ENCODE results near the gene SKA3. TPM values are rescaled to one million over a fixed set of nuclear protein-coding genes. Genes with fewer than 3 reads are reported as not detected.
"Not testable (repeated sequence)": the region's sequence is repeated elsewhere in the genome, so short reads cannot be mapped to it uniquely, and the experiment has no call there.

SKA3 gene
- total RNA-seq = 10 to 100 TPM; 32.8 to 33.8 TPM

- Mint-ChIP-seq H3K9me3 (no peaks in the 10 kb centered on the region), H3K27me3 (ENCODE audit: low read depth) (no peaks in the 10 kb centered on the region), H3K27ac (peak within 1 kb of the TSS; percentile 97), H3K4me1 (ENCODE audit: low read depth) (peaks cover 24% of the 10 kb centered on the region), H3K4me3 (peak within 1 kb of the TSS; percentile 99), H3K36me3 (ENCODE audit: low read depth) (peaks cover 29% of the 10 kb centered on the region)
- DNase-seq = peak; percentile 92
- CTCF ChIA-PET = interaction anchor here (0.6 to 2.2 kb wide), 9 partner anchors 10 to 301 kb away, joined by 3 to 10 read pairs (median 4); no protein-coding TSS in a partner anchor
- intact Hi-C loops (cut with micrococcal nuclease) = loop anchor here (1.0 to 5.0 kb wide), 12 partner anchors 122 to 1314 kb away; partner anchors contain the start of genes EEF1AKMT1, FGF9, IFT88 and IL17D
Observed at GRCh38 chr13:21176215-21176981, at the start of gene SKA3, which contains the start of gene MRPL57. Gene SKA3 (minus strand): TSS chr13:21176552. CDS start chr13:21176477, 75 bp downstream. Gene MRPL57 (plus strand): TSS chr13:21176658. CDS start chr13:21176917, 259 bp downstream.

- Mint-ChIP-seq H3K36me3 (ENCODE audit: low read depth) (no peaks in the 10 kb centered on the region), H3K4me3 (no peak overlapping the region), H3K9me3 (peaks cover 8% of the 10 kb centered on the region), H3K27ac (no peak overlapping the region), H3K4me1 (ENCODE audit: low read depth) (no peaks in the 10 kb centered on the region), H3K27me3 (ENCODE audit: low read depth) (peaks cover 5% of the 10 kb centered on the region)
- intact Hi-C loops (cut with micrococcal nuclease) = no loop called here
- CTCF ChIA-PET = no interaction called here
- DNase-seq = no peak
Observed at GRCh38 chr13:21225082-21225481, 48.7 kb upstream of the SKA3 start.

- Mint-ChIP-seq H3K36me3 (ENCODE audit: low read depth) (no peaks in the 10 kb centered on the region), H3K4me3 (no peak overlapping the region), H3K9me3 (peaks cover 8% of the 10 kb centered on the region), H3K27me3 (ENCODE audit: low read depth) (peaks cover 5% of the 10 kb centered on the region), H3K4me1 (ENCODE audit: low read depth) (peaks cover 15% of the 10 kb centered on the region), H3K27ac (no peak overlapping the region)
- no peak for DNase-seq
- CTCF ChIA-PET = no interaction called here
- intact Hi-C loops (cut with micrococcal nuclease) = no loop called here
Observed at GRCh38 chr13:21221268-21221667, 44.9 kb upstream of the SKA3 start.

GRCh38 chr13:21219716-21220115 is 43.4 kb upstream of the SKA3 start:
- not testable (repeated sequence) for H3K4me3 Mint-ChIP-seq; H3K36me3 Mint-ChIP-seq (ENCODE audit: low read depth); H3K27ac Mint-ChIP-seq

GRCh38 chr13:21219036-21219381 is 42.7 kb upstream of the SKA3 start:
- no peaks in the 10 kb centered on the region for H3K36me3 Mint-ChIP-seq (ENCODE audit: low read depth)

More at GRCh38 chr13:21219716-21220115, 43.4 kb upstream of the SKA3 start:
- H3K9me3 Mint-ChIP-seq; H3K27me3 Mint-ChIP-seq (ENCODE audit: low read depth); intact Hi-C loops (cut with micrococcal nuclease); DNase-seq: not testable (repeated sequence)
- CTCF ChIA-PET = interaction anchor here (1.3 kb wide), 1 partner anchor 13 kb away, joined by 8 read pairs; no protein-coding TSS in a partner anchor
- peaks cover 15% of the 10 kb centered on the region for H3K4me1 Mint-ChIP-seq (ENCODE audit: low read depth)

DNA sequence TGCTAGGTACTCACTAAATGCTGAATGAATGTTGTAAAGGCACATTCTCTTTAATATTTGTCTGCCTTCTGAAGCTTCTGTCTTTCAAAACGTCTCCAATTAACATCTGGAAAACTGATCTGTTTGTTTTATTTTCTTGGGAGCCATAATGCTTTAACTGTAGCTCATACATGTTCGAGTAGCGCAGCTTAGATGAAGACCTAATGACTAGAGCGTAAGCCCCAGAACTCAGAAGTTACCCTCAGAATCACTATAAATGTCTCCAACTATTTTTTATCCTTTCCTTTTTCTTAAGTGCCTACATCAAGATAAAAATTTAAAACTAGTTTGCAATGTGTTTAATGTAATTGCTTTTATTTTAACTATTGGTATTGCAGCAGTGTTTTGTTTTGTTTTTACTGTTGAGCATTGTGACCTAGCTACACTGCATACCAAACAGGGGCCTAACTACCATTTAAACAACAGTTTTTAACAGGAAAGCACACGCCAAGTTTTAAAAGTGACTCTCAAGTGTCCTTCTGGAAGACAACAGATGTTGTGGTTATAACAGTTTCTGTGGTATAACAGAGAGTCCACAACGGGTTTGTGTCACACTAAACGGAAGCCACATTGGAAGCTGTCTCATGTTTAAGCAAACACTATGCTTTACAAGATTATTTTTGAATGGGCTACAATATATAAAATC is 42.1 kb upstream of the SKA3 start:
- Mint-ChIP-seq H3K9me3 (peaks cover 8% of the 10 kb centered on the region), H3K27ac (no peak overlapping the region), H3K36me3 (ENCODE audit: low read depth) (no peaks in the 10 kb centered on the region), H3K4me1 (ENCODE audit: low read depth) (peaks cover 15% of the 10 kb centered on the region), H3K27me3 (ENCODE audit: low read depth) (peaks cover 9% of the 10 kb centered on the region), H3K4me3 (no peak overlapping the region)
- intact Hi-C loops (cut with micrococcal nuclease) = no loop called here
- peak; percentile 25 for DNase-seq
- CTCF ChIA-PET = interaction anchor here (0.9 to 1.3 kb wide), 2 partner anchors 14 to 455 kb away, joined by 3 to 8 read pairs; no protein-coding TSS in a partner anchor

More at GRCh38 chr13:21219036-21219381, 42.7 kb upstream of the SKA3 start:
- no peak overlapping the region for H3K27ac Mint-ChIP-seq
- DNase-seq = peak; percentile 18
- H3K27me3 Mint-ChIP-seq (ENCODE audit: low read depth) = peaks cover 5% of the 10 kb centered on the region
- intact Hi-C loops (cut with micrococcal nuclease) = no loop called here
- CTCF ChIA-PET = interaction anchor here (0.9 to 1.3 kb wide), 2 partner anchors 13 to 454 kb away, joined by 3 to 8 read pairs; no protein-coding TSS in a partner anchor
- H3K9me3 Mint-ChIP-seq = peaks cover 8% of the 10 kb centered on the region
- H3K4me3 Mint-ChIP-seq = no peak overlapping the region
- H3K4me1 Mint-ChIP-seq (ENCODE audit: low read depth) = peaks cover 15% of the 10 kb centered on the region

DNA sequence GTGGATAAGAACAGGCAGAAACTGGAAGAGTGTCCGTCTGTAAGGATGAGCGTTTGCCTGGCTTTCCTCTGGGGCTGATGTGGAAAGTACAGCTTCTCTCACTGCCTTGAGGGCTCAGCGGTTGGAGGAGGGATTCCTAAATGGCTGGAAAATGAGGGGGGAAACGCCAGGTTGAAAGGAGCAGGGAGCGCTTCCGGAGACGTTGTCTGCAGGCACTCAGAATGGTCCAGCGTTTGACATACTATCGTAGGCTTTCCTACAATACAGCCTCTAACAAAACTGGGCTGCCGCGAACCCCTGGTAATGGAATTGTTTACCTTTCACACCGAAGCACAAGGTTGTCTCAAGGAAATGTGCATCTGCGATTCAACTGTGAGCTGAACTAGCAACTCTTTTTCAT is 40.0 kb upstream of the SKA3 start:
- H3K36me3 Mint-ChIP-seq (ENCODE audit: low read depth) = no peaks in the 10 kb centered on the region
- intact Hi-C loops (cut with micrococcal nuclease) = no loop called here
- DNase-seq = no peak
- CTCF ChIA-PET = interaction anchor here (0.8 kb wide), 1 partner anchor 11 kb away, joined by 3 read pairs; no protein-coding TSS in a partner anchor
- no peak overlapping the region for H3K4me3 Mint-ChIP-seq
- H3K4me1 Mint-ChIP-seq (ENCODE audit: low read depth) = peaks cover 15% of the 10 kb centered on the region
- peaks cover 19% of the 10 kb centered on the region for H3K27me3 Mint-ChIP-seq (ENCODE audit: low read depth)
- H3K9me3 Mint-ChIP-seq = peaks cover 16% of the 10 kb centered on the region
- H3K27ac Mint-ChIP-seq = no peak overlapping the region

GRCh38 chr13:21215419-21215818 is 39.1 kb upstream of the SKA3 start:
- peaks cover 20% of the 10 kb centered on the region for H3K27me3 Mint-ChIP-seq (ENCODE audit: low read depth)
- H3K9me3 Mint-ChIP-seq = peaks cover 12% of the 10 kb centered on the region
- H3K4me1 Mint-ChIP-seq (ENCODE audit: low read depth) = peaks cover 15% of the 10 kb centered on the region
- H3K4me3 Mint-ChIP-seq; DNase-seq; CTCF ChIA-PET; intact Hi-C loops (cut with micrococcal nuclease); H3K27ac Mint-ChIP-seq; H3K36me3 Mint-ChIP-seq (ENCODE audit: low read depth): not testable (repeated sequence)

- no peak overlapping the region for H3K27ac Mint-ChIP-seq
- peaks cover 12% of the 10 kb centered on the region for H3K9me3 Mint-ChIP-seq
- peaks cover 20% of the 10 kb centered on the region for H3K27me3 Mint-ChIP-seq (ENCODE audit: low read depth)
- no peaks in the 10 kb centered on the region for H3K36me3 Mint-ChIP-seq (ENCODE audit: low read depth)
- no peaks in the 10 kb centered on the region for H3K4me1 Mint-ChIP-seq (ENCODE audit: low read depth)
- CTCF ChIA-PET = no interaction called here
- intact Hi-C loops (cut with micrococcal nuclease) = no loop called here
- DNase-seq = no peak
- no peak overlapping the region for H3K4me3 Mint-ChIP-seq
Observed at GRCh38 chr13:21212138-21212775, 35.9 kb upstream of the SKA3 start.

DNA sequence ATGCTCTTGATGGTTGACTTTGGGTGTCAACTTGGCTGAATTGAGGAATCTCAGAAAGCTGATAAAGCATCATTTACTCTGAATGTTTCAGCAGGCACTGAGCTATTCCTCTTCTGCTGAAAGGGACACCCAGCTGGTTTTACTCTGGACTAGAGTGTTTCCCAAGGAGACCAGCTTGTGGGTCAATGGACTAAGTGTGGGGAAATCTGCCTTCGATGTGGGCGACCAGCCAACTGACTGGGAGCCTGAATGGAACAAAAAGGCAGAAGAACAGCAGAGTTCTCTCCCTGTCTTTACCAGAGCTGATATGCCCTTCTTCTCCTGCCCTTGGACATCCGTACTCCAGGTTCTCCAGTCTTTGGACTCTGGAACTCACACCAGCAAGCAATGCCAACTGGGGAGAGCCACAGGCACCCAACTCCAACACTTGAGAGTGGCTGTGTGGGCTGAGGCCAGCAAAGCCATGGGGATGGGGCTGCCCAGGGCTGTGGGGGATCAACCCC is 32.4 kb upstream of the SKA3 start:
- Mint-ChIP-seq H3K4me1 (ENCODE audit: low read depth) (no peaks in the 10 kb centered on the region), H3K27me3 (ENCODE audit: low read depth) (peaks cover 17% of the 10 kb centered on the region), H3K36me3 (ENCODE audit: low read depth) (no peaks in the 10 kb centered on the region), H3K4me3 (no peak overlapping the region), H3K9me3 (peaks cover 12% of the 10 kb centered on the region), H3K27ac (no peak overlapping the region)
- intact Hi-C loops (cut with micrococcal nuclease) = no loop called here
- no peak for DNase-seq
- CTCF ChIA-PET = no interaction called here

DNA sequence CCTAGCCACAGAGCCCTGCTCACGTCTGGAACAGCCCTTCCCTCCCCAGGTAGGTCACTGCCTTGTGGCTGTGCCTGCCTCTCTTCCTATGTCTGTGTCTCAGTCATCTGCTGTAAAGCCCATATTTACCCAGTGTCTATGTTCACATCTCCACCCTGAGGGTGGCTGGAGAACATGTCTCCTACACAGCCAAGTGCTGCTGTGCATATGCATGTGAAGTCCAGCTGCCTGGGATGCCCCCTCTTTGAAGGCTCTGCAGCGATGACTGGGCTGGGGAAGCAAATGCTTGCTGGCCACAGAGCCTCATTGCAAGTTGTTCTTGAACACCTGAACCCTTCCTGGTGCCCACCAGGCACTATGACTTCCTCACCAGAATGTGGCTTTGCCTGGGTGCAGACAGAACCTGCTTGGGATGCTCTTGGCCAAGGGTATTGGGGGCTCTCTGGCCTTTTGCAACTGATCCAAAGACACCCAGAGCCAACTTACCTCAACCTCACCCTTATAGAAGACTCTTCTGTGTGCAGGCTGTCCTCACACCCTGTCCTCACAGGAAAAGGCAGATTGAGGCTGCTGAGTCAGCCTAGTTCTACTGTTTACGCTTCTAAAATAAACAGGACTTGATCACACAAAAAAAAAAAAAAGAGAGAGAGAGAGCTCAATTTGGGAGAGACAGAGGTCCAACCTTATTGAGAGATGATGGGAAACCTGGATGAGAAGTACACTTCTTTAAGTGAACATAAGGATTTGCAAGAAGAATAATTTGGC is 26.6 kb upstream of the SKA3 start:
- CTCF ChIA-PET = no interaction called here
- Mint-ChIP-seq H3K9me3 (peaks cover 10% of the 10 kb centered on the region), H3K4me1 (ENCODE audit: low read depth) (no peaks in the 10 kb centered on the region), H3K36me3 (ENCODE audit: low read depth) (no peaks in the 10 kb centered on the region), H3K27me3 (ENCODE audit: low read depth) (peaks cover 2% of the 10 kb centered on the region), H3K27ac (no peak overlapping the region), H3K4me3 (no peak overlapping the region)
- no peak for DNase-seq
- intact Hi-C loops (cut with micrococcal nuclease) = no loop called here

Measured in activated naive CD4-positive, alpha-beta T cell treated with anti-CD3 and anti-CD28 coated beads for 36 hours (primary cell).